A549 (cell line): ENCODE results near the gene SND1. TPM values are rescaled to one million over a fixed set of nuclear protein-coding genes. Genes with fewer than 3 reads are reported as not detected.
A peak's percentile ranks its signal among the peaks of the same experiment; 100 is the strongest.
"Not testable (repeated sequence)": the region's sequence is repeated elsewhere in the genome, so short reads cannot be mapped to it uniquely, and the experiment has no call there.

ENCODE experiments used
- ATAC-seq, 2 experiments: fragments of 200-7000 bp in 1 of 2; fragments of >200 bp in 1 of 2; cut with Nextera tagmentation in 1 of 2; cut with Tn5 transposase in 1 of 2; 3 replicates each; pipeline versions ENCODE4 v1.8.0 to v1.9.1; 2018 to 2020; ENCODE audit warnings: mild to moderate bottlenecking in 1 of 2, moderate library complexity in 1 of 2
- CTCF ChIA-PET: fragments of 300-600 bp; sonication (Branson Sonifier 250); formaldehyde crosslinking; extraction: SDS; loops from one replicate; lab custom pipeline; 2021; ENCODE audit warnings: antibody characterized with exemption, inconsistent platforms; lab: Yijun Ruan, JAX
- POLR2A ChIA-PET: fragments of 350-600 bp; formaldehyde crosslinking; extraction: SDS; loops from one replicate; lab custom pipeline; 2021; ENCODE audit warnings: antibody characterized with exemption, inconsistent platforms; lab: Yijun Ruan, JAX
- DNase-seq, 2 experiments: peaks; one replicate each; pipeline versions ENCODE4 v3.0.0 to v3.0.0-alpha.2; 2011 to 2016; ENCODE audit warnings: low read depth in 1 of 2, low spot score in 1 of 2
- FAIRE-seq: peaks from 2 replicates; lab custom pipeline; 2011; peaks lifted over from hg19 to GRCh38; lab: Jason Lieb, UNC
- H3K27ac ChIP-seq, 2 experiments: fragments of >200 bp; sonication (Bioruptor Twin); formaldehyde crosslinking; 3 replicates each; pipeline ENCODE4 v1.5.1; 2016 to 2017
- H3K4me1 ChIP-seq: fragments of >200 bp; sonication (Bioruptor Twin); formaldehyde crosslinking; 3 replicates; pipeline ENCODE4 v1.6.1; 2016
- H3K4me2 ChIP-seq: fragments of >200 bp; sonication (Bioruptor Twin); formaldehyde crosslinking; 3 replicates; pipeline ENCODE4 v1.6.1; 2016
- H3K4me3 ChIP-seq: fragments of >200 bp; sonication (Bioruptor Twin); formaldehyde crosslinking; 3 replicates; pipeline ENCODE4 v1.5.1; 2016
- H3K9me3 ChIP-seq: fragments of >200 bp; sonication (Bioruptor Twin); formaldehyde crosslinking; 3 replicates; pipeline ENCODE4 v1.6.1; 2016
- BCL3 ChIP-seq: fragments of >200 bp; sonication (Bioruptor Twin); formaldehyde crosslinking; IDR thresholded peaks from 3 replicates; pipeline ENCODE4 v1.6.1; 2016
- BHLHE40 ChIP-seq: IDR thresholded peaks from 2 replicates; pipeline ENCODE4 v1.6.1; 2012; ENCODE audit warnings: low read depth, low read length, inconsistent platforms
- CHD2 ChIP-seq: fragments of 150-350 bp; IDR thresholded peaks from 2 replicates; pipeline ENCODE4 v1.6.1; 2014; ENCODE audit warnings: low read length; ENCODE audit not compliant: partially characterized antibody
- E2F6 ChIP-seq: IDR thresholded peaks from 2 replicates; pipeline ENCODE4 v1.6.1; 2012; ENCODE audit warnings: low read depth, borderline replicate concordance
- EHF ChIP-seq: fragments of 250-450 bp; sonication (Bioruptor Pico); IDR thresholded peaks from 2 replicates; pipeline ENCODE4 v1.5.0; 2020; ENCODE audit warnings: mild to moderate bottlenecking
- FOXS1 ChIP-seq: fragments of 250-450 bp; sonication (Bioruptor Pico); IDR thresholded peaks from 2 replicates; pipeline ENCODE4 v1.5.0; 2020; ENCODE audit warnings: mild to moderate bottlenecking, moderate library complexity
- HEYL ChIP-seq: fragments of 250-450 bp; sonication (Bioruptor Pico); IDR thresholded peaks from 2 replicates; pipeline ENCODE4 v1.8.0; 2021; ENCODE audit warnings: mild to moderate bottlenecking, moderate library complexity
- HOXB5 ChIP-seq: fragments of 250-450 bp; sonication (Bioruptor Pico); IDR thresholded peaks from 2 replicates; pipeline ENCODE4 v1.5.0; 2020; ENCODE audit warnings: mild to moderate bottlenecking, moderate library complexity
- KDM5A ChIP-seq: fragments of 200-600 bp; sonication (generic); IDR thresholded peaks from 2 replicates; pipeline ENCODE4 v1.6.1; 2016; ENCODE audit warnings: antibody characterized with exemption, mild to moderate bottlenecking
- MAFK ChIP-seq: fragments of 450-650 bp; IDR thresholded peaks from 2 replicates; pipeline ENCODE4 v1.6.1; 2014; ENCODE audit not compliant: partially characterized antibody
- NPAS2 ChIP-seq: fragments of 250-450 bp; sonication (Bioruptor Pico); IDR thresholded peaks from 2 replicates; pipeline ENCODE4 v1.8.0; 2022; ENCODE audit warnings: mild to moderate bottlenecking, moderate library complexity, borderline replicate concordance
- RARB ChIP-seq: fragments of 250-450 bp; sonication (Bioruptor Pico); IDR thresholded peaks from 2 replicates; pipeline ENCODE4 v1.8.0; 2021; ENCODE audit warnings: mild to moderate bottlenecking, moderate library complexity
- RCOR1 ChIP-seq: fragments of 150-350 bp; IDR thresholded peaks from 2 replicates; pipeline ENCODE4 v1.6.1; 2014; ENCODE audit warnings: antibody characterized with exemption, low read length, low read depth
- RFX5 ChIP-seq: fragments of 450-650 bp; IDR thresholded peaks from 2 replicates; pipeline ENCODE4 v1.7.1; 2014; ENCODE audit warnings: antibody characterized with exemption, mild to moderate bottlenecking, moderate library complexity
- USF2 ChIP-seq: fragments of 450-650 bp; IDR thresholded peaks from 2 replicates; pipeline ENCODE4 v1.6.1; 2014; ENCODE audit warnings: antibody characterized with exemption
- ZC3H11A ChIP-seq: fragments of 450-650 bp; IDR thresholded peaks from 2 replicates; pipeline ENCODE4 v1.6.1; 2014; ENCODE audit warnings: antibody characterized with exemption, mild to moderate bottlenecking
- WGBS: methylation state at CpG from one replicate; pipeline ENCODE4 v1.1.6; 2017; ENCODE audit errors: missing lambda C conversion rate; 5-methylcytosine and 5-hydroxymethylcytosine counted together
- polyA plus RNA-seq, 4 experiments: library from polyadenylated mRNA; depleted of rRNA in 3 of 4; stranded (reverse); fragments of >200 nt; fragmentation: RNase III in 1 of 4; extraction: RNeasy Plus Mini Kit Qiagen cat#74134 plus additional on column Dnase treatment in 1 of 4; gene quantifications; 2 replicates in 3 of 4; 3 replicates in 1 of 4; pipeline ENCODE4 v1.2.3, GENCODE V29; 2011 to 2017
- TF ChIP-seq, protein P1 (sequence below): fragments of >200 bp; sonication (Bioruptor Twin); formaldehyde crosslinking; IDR thresholded peaks from 2 replicates; pipeline ENCODE4 v1.6.1; 2016
- TF ChIP-seq, protein P2 (sequence below): fragments of 150-350 bp; IDR thresholded peaks from 2 replicates; pipeline ENCODE4 v1.6.1; 2014; ENCODE audit warnings: low read depth, mild to moderate bottlenecking, low read length
- TF ChIP-seq, protein P3 (sequence below): fragments of >200 bp; sonication (Bioruptor Twin); formaldehyde crosslinking; IDR thresholded peaks from 3 replicates; pipeline ENCODE4 v1.5.1; 2016
- TF ChIP-seq, protein P4 (sequence below): fragments of 250-450 bp; sonication (Bioruptor Pico); IDR thresholded peaks from 2 replicates; pipeline ENCODE4 v1.5.0; 2020; ENCODE audit warnings: low read depth, mild to moderate bottlenecking, moderate library complexity

SND1 gene
- polyA plus RNA-seq, 2 of the 4 experiments (the other 2 are of a cell fraction): 102 to 138 TPM

DNA sequence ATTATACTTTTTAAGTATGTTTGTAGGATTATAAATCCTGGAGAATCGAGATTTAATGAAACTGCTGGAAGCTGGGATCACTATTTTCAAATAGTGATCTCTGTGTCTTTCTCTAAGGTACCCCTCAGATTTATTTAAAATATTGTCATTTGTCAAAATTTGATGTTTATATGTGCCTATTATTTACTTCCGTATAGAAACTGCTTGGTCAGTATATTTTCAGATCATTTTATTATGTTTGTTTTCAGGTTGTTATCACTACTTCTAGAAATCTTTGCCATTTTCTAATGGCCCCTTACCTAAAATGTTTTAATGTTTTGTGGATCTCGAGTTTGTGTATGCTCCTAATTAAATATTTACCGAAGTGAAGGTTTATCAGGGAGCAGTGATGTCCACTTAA, 183.7 kb downstream of the SND1 start:
- Histone ChIP-seq H3K4me3 (no peak overlapping the region), H3K9me3 (peaks cover 8% of the 10 kb centered on the region; the same call in 2 of the 3 replicates)
- ChIA-PET CTCF (no interaction called here), POLR2A (no interaction called here)
- DNase-seq (no peak), FAIRE-seq (no peak), ATAC-seq (no peak)
- TF ChIP-seq BCL3 (no peak), NPAS2 (CRISPR knock-in tag) (no peak), ZC3H11A (no peak), MAFK (peak; percentile 35), RCOR1 (no peak)
- TF ChIP-seq, protein P1, sequence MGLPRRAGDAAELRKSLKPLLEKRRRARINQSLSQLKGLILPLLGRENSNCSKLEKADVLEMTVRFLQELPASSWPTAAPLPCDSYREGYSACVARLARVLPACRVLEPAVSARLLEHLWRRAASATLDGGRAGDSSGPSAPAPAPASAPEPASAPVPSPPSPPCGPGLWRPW: no peak
- TF ChIP-seq, all 56 proteins: peak for 1
- H3K4me2 ChIP-seq: no peak overlapping the region
- no peak overlapping the region for H3K27ac ChIP-seq
- no peaks in the 10 kb centered on the region for H3K4me1 ChIP-seq
- WGBS: 90% methylated on average over 4 of the region's 4 CpGs

DNA sequence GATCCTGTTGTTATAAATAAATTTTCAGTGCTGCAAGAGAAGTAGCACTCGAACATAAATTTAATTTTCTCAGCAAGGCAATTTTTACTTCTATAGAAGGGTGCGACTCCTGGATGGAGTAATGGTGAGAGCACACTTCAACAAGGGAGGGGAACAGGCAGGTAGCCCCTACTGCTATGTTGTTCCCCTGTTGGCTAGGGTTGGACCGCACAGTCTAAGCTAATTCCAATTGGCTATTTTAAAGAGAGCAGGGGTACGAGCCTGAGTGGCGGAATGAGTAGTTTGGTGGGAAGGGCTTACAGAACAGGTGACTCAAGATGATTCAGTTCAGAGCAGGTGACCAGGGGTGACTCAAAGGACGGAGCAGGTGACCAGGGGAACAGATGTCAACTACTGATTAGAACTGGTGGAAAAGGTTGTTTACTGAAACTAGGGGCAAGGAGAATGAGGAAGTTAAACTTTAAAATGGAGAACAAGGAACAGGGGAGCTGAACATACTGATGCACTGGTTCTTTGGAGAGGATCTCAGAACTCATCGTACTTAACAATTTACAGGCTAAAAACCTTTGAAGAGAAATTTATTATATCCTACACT, 185.9 kb downstream of the SND1 start:
- DNase-seq, H3K4me3 ChIP-seq, ATAC-seq, FAIRE-seq, H3K4me1 ChIP-seq, POLR2A ChIA-PET, CTCF ChIA-PET, H3K4me2 ChIP-seq, H3K27ac ChIP-seq, H3K9me3 ChIP-seq: not testable (repeated sequence)
- WGBS: 86% methylated on average over 7 of the region's 7 CpGs
- 0 out of 2 replicates have a peak, but pooled peaks have one; percentile 12 for TF ChIP-seq USF2

DNA sequence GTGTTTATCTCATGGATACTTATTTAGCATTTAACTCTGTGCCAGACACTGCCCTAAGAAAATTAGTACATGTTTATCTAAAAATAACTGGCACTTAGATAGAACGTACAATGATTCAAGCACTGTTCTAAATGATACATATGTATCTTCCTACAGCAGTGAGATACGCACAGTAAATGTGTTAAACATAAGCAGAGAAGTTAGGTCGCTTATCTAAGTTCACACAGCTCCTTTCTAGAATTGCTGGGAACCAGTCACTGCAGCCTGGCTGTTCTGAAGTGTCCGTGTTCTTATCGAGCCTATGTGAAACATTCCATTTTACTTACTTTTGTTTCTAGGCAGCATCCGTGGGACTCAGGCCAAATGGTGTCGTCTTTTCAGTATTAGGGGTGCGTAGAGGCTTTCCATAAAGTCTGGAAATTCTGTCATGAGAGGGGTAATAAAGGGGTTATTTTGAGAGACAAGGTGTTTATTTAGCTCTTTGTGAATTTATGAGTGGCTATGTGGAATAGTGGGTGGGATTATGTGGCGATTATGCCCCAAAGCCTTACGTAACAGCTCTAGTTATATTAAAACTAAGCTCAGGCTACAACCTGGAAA, 186.9 kb downstream of the SND1 start:
- ChIA-PET POLR2A (no interaction called here), CTCF (interaction anchor here (1.2 kb wide), 1 partner anchor 371 kb away, joined by 3 read pairs; no protein-coding TSS in a partner anchor)
- 95% methylated on average over 10 of the region's 10 CpGs for WGBS
- DNase-seq: no peak
- TF ChIP-seq EHF (CRISPR knock-in tag) (no peak), HOXB5 (CRISPR knock-in tag) (no peak), HEYL (CRISPR knock-in tag) (no peak), FOXS1 (CRISPR knock-in tag) (no peak), E2F6 (no peak), BHLHE40 (no peak), RARB (CRISPR knock-in tag) (no peak), CHD2 (no peak), KDM5A (no peak), RFX5 (no peak)
- TF ChIP-seq, protein P2, sequence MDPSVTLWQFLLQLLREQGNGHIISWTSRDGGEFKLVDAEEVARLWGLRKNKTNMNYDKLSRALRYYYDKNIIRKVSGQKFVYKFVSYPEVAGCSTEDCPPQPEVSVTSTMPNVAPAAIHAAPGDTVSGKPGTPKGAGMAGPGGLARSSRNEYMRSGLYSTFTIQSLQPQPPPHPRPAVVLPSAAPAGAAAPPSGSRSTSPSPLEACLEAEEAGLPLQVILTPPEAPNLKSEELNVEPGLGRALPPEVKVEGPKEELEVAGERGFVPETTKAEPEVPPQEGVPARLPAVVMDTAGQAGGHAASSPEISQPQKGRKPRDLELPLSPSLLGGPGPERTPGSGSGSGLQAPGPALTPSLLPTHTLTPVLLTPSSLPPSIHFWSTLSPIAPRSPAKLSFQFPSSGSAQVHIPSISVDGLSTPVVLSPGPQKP: no peak
- TF ChIP-seq, protein P3, sequence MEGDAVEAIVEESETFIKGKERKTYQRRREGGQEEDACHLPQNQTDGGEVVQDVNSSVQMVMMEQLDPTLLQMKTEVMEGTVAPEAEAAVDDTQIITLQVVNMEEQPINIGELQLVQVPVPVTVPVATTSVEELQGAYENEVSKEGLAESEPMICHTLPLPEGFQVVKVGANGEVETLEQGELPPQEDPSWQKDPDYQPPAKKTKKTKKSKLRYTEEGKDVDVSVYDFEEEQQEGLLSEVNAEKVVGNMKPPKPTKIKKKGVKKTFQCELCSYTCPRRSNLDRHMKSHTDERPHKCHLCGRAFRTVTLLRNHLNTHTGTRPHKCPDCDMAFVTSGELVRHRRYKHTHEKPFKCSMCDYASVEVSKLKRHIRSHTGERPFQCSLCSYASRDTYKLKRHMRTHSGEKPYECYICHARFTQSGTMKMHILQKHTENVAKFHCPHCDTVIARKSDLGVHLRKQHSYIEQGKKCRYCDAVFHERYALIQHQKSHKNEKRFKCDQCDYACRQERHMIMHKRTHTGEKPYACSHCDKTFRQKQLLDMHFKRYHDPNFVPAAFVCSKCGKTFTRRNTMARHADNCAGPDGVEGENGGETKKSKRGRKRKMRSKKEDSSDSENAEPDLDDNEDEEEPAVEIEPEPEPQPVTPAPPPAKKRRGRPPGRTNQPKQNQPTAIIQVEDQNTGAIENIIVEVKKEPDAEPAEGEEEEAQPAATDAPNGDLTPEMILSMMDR: no peak
- TF ChIP-seq, protein P4, sequence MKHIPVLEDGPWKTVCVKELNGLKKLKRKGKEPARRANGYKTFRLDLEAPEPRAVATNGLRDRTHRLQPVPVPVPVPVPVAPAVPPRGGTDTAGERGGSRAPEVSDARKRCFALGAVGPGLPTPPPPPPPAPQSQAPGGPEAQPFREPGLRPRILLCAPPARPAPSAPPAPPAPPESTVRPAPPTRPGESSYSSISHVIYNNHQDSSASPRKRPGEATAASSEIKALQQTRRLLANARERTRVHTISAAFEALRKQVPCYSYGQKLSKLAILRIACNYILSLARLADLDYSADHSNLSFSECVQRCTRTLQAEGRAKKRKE (CRISPR knock-in tag): no peak
- H3K9me3 ChIP-seq: peaks cover 8% of the 10 kb centered on the region; the same call in 2 of the 3 replicates
- no peak for ATAC-seq
- no peak for FAIRE-seq
- H3K27ac ChIP-seq: no peak overlapping the region
- H3K4me2 ChIP-seq: no peak overlapping the region
- H3K4me3 ChIP-seq: no peak overlapping the region
- no peaks in the 10 kb centered on the region for H3K4me1 ChIP-seq
